HG03442 (cell line): ENCODE measurements around the gene VWF.

ENCODE experiments used
- ATAC-seq: cut with Tn5 transposase; IDR thresholded peaks from one replicate; pipeline ENCODE4 v1.9.1; 2021; ENCODE audit warnings: mild to moderate bottlenecking, moderate library complexity; ENCODE audit not compliant: unreplicated experiment

Gene VWF

DNA sequence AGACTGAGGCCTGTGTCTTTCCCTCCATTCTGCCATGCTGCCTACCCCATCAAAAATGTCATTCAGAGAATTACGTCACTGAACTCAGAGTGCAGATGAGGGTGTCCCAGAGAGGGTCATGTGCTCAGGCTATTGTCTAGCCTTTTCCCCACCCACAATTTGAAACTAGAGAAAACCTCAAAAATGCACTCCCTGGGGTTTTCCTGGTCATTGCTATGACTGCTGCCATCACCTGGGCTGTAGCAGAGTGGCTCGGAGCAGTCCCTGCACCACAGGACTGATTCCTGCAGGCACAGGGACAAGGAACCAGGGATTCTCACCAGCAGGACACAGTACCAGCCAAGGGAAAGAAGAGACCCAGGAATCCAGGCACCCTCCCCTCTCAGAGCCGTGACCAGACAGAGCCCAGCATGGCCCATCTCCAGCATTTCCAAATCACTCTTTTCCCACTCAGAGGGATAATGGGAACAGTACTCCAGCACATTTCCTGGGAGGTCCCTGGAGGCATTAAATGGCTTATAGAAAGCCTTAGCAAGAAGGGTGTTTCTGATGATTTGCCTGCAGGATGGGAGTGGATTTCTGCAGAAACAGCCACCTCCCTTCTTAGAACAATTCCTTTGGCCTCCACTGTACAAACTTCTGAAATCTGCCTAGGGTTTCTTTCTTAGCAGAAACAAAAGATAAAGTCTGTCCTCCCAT lies 45.9 kb downstream of the VWF start:
- ATAC-seq: no peak

- ATAC-seq: no peak
These were observed 46.8 kb downstream of the VWF start for GRCh38 chr12:6077692-6078083.

GRCh38 chr12:6076776-6077691 lies 47.4 kb downstream of the VWF start:
- no peak for ATAC-seq

GRCh38 chr12:6076346-6076745 lies 48.1 kb downstream of the VWF start:
- no peak for ATAC-seq

GRCh38 chr12:6074979-6075585 lies 49.4 kb downstream of the VWF start:
- ATAC-seq: no peak

- no peak for ATAC-seq
These were observed 50.0 kb downstream of the VWF start for GRCh38 chr12:6074427-6074826.

- ATAC-seq: no peak
These were observed 51.0 kb downstream of the VWF start for GRCh38 chr12:6073426-6073825.

DNA sequence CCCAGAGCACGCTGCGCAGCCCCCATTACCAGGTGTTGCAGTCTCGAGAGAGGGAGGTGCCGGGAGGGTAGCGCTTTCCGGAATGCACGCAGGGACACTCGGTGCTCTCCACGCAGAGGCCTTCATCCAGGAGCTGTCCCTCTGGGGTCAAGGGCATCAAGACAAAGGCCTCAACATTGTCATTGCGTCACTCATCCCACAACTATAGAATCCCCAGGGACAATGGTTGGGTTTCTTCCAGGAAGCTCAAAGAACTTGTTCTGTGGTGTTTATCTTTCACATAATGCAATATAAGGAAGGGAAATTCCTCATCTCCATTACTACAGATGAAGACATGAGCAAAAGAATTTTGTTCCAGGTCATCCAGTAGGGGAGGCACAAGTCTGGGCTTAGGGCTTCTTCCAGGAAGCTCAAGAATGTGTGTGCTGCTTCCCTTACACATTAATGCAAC lies 52.1 kb downstream of the VWF start:
- ATAC-seq: no peak

- ATAC-seq: no peak
These were observed 52.9 kb downstream of the VWF start for GRCh38 chr12:6071589-6071988.

GRCh38 chr12:6070472-6071257 lies 53.8 kb downstream of the VWF start:
- no peak for ATAC-seq

DNA sequence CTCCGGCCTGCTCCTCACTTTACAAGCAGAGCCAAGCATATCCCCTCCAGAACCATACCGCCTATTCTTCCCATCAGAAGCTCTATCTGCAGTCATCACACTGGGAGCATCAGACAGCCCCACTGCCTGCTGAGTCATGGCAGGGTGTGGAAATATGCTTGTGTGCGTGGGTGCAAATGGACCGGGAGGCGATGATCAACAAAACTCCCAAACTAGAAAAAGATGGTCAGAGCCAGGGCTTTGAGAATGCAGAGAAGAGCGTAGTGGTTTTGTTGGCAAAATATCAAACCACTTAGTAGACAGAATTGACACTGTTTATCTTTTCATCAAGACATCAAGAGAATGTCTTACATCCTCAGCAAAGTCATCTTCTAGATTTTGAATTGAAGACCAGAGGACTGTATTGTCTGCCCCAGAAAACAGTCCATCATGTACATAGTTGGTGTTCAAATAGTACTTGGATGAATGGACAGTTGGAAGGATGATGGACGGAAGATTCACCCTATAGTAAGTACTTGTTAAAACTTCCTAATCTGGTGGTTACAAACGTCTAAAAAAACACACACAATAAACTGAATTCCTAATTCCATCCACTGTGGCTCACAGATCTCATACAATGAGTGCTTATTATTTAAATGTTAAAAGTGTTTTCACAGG lies 54.9 kb downstream of the VWF start:
- ATAC-seq: no peak

DNA sequence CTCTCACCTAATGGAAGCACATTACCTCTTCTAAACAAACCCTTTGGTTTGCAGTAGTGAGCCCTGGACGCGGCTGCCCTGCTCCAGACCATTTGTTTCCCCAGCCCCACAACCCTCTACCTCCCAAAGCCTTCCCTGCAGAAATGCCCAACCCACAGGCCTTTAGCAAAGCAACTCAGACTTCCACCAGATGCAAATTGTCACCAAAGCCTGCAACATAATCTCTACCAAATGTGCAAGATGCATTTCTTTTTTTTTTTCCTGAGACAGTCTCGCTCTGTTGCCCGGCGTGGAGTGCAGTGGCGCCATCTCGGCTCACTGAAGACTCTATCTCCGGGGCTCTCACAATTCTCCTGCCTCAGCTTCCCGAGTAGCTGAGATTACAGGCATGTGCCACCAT lies 56.2 kb downstream of the VWF start:
- ATAC-seq: no peak

DNA sequence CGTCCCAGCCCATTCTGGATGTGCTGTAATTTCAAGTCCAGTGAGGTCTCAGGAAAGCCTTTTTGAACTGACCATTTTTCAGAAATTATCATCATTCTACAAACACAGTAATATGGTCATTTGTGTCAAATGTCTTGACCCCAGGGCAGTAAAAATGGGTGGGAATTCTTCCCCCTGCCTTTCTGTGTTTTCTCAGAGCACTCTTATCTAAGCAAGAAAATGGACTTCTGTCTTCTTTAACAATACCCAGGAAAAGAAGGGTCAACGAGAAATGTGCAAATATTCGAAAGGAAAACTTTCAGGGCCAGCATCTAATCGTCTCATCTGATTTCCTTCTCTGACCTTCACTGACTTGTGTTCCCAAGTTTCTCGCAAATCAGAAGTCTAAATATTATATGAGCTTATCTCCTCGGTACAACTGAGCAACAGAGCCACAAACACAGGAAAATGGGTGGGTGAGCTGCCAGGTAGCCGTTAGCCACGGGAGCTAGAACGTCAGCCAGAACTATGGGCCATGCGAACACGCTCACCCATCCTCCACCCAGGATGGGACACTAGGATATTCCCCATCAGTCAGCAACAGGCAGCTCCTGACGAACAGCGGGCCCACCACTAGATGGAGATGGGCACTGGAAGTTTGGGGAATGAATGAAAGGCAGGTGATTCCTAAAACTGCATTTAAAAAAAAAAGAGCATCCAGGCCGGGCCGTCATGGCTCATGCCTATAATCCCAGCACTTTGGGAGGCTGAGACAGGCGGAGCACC lies 57.1 kb downstream of the VWF start:
- ATAC-seq: no peak

DNA sequence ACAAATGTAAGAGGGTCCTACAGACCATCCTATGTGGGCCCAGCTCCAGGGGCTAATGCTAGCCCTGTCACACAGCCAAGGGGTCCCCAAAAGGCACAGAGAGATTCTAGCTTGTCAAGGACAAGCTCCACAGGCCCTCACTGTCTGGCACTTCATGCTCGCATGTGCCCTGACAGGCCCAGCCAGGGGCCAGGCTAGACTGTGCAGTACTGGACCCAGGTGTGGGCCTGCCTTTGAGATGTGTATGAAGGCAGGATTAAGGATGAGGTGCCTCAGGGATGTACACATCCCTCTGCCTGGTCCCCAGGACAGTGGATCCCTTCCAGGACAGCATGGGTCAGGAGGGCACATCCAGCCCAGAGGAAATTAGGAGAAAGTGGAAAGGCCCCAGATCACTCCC lies 57.8 kb downstream of the VWF start:
- no peak for ATAC-seq

DNA sequence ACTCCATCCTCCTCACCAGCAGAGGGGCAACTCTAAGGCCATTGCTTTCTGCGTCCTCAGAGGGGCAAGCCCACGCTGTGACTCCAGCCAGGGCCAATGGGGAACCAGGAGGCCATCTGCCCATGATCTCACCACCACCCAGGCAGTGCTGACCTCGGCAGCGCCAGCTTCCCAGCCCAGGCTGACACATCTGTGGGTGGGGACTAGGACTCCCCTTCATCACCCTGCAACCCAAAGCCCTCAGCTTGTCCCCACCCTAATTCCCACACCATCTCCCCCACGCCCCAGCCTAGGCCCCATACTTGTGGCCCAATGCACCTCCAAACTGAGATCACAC lies 58.6 kb downstream of the VWF start:
- ATAC-seq: no peak

DNA sequence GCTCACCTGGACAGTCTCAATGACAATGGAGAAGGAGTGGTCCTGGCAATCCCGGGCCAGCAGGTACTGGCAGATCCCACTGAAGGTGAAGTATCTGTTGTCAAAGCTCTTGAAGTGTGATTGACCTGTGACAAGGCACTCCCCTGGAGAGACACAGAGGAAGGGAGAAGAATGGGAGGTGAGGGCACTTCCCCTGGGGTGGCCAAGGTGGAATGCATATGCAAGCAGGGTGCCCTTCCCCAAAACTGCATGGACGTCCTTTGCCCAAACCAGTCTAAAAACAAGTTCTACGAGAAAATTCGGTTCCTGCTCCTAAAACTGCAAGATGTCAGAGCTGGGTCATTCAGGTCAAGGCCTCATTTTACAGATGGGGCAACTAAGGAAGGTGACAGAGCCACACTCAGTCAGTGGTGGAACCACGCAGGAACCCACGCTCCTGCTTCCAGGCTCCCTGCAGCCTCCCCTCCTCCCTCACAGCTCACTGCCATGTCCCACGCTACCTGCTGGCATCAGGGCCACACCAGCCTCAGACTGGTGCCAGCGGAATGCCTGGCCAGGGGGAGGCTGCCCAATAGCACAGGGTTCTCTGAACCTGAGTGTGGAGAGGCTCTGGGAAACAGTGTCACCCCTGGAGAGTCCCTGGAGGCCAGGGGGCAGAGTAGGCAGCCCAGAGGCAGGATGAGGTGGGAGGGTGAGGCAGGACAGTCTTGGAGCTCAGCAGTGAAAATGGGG lies 59.2 kb downstream of the VWF start:
- ATAC-seq: no peak

- ATAC-seq: no peak
These were observed 61.4 kb downstream of the VWF start for GRCh38 chr12:6062757-6063735.

- no peak for ATAC-seq
These were observed 62.1 kb downstream of the VWF start for GRCh38 chr12:6062395-6062756.
